ENCODE data around the gene TTLL8. TPM values are rescaled to one million over a fixed set of nuclear protein-coding genes. Genes with fewer than 3 reads are reported as not detected.

The TTLL8 gene
- total RNA-seq, 1 experiment from 2014 or later = not detected

DNA sequence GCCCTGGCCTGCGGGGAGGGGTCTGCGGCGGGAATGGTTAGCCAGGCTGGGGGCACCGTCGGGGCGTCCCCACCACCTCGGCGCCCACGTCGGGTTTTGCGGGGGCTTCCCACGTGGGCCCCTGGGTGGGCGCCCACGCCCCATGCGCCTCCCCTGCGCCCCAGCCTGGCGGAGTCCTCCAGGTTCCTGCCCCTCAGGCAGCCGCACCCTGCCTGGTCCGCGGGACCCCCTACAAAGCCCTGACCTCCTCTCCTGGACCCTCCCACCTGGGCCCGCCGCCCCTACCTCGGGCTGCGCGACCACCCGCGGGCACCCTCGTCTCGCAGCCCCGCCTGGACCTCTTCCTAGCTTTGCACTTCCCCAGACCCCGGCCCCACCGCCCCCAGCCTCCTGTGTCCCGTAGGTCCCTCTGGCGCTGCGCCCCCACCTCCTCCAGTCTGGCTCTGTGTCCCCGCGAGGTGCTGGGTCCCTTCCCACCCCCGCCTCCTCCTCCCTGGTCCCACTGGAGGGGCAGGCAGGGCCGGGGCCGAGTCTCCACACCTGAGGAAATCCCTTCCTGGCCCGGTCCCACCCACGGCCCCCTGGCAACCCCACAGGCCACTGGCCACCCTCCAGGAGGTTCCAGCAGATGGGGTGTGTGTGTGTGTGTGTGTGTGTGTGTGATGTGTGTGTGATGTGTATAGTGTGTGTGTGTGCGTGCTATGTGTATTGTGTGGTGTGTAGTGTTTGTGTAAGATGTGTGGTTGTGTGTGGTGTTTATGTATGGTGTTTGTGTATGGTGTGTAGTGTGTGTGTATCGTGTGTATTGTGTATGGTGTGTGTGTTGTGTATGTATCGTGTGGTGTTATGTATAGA is 85.7 kb downstream of the TTLL8 start:
- ChIA-PET POLR2A (interaction anchor here (1.7 kb wide), 1 partner anchor 10 kb away, joined by 11 read pairs; no protein-coding TSS in a partner anchor), CTCF (interaction anchor here (1.3 kb wide), 1 partner anchor 41 kb away, joined by 5 read pairs; no protein-coding TSS in a partner anchor), RAD21 (ENCODE audit: low non-redundant PET in 1 of 2, low total read pairs in 2 of 2, uncharacterized antibody in 2 of 2, unreplicated experiment in 2 of 2) (no interaction called here)
- intact Hi-C loops (cut with micrococcal nuclease) = no loop called here
- Histone ChIP-seq H3K79me2 (ENCODE audit: insufficient read depth, low read length) (no peaks in the 10 kb centered on the region), H2AFZ (ENCODE audit: low read depth, low read length, poor library complexity, severe bottlenecking) (no peak overlapping the region), H4K20me1 (ENCODE audit: insufficient read depth) (no peaks in the 10 kb centered on the region), H3K9ac (ENCODE audit: low read length) (peak overlapping the region; percentile 85), H3K4me3 (replicated peaks in 1 of 2; ENCODE audit: low read depth in 1 of 2, low read length in 2 of 2) (peak overlapping the region; percentile 61 to 67), H3K4me2 (ENCODE audit: low read length) (peak overlapping the region; percentile 95), H3K27me3 (ENCODE audit: insufficient read depth, low read length) (no peaks in the 10 kb centered on the region), H3K9me3 (ENCODE audit: control insufficient read depth in 1 of 2, insufficient read depth in 1 of 2, low read depth in 1 of 2, low read length in 2 of 2) (no peaks in the 10 kb centered on the region), H3K4me1 (ENCODE audit: control insufficient read depth in 1 of 2, insufficient read depth in 2 of 2, low read length in 2 of 2) (peaks cover 38 to 72% of the 10 kb centered on the region in 2 experiments), H3K36me3 (ENCODE audit: control insufficient read depth in 1 of 2, insufficient read depth in 2 of 2, low read length in 2 of 2) (no peaks in the 10 kb centered on the region), H3K9me2 (ENCODE audit: insufficient read depth) (no peaks in the 10 kb centered on the region), H3K27ac (ENCODE audit: low read depth, low read length) (peak overlapping the region; percentile 100)
- no TSS peak for BruUV-seq (replicated peaks)
- DNase-seq (ENCODE audit: low read depth, low spot score) (no peak), ATAC-seq (no peak)
- TF ChIP-seq TCF7L2 (IDR thresholded peaks at IDR 0.05; ENCODE audit: borderline replicate concordance, extremely low read depth, insufficient read depth, insufficient read length) (no peak), EZH2 (IDR thresholded peaks at IDR 0.05) (no peak), YY1 (IDR thresholded peaks at IDR 0.05; ENCODE audit: extremely low read depth, insufficient replicate concordance, low read depth, low read length) (no peak), SP1 (IDR thresholded peaks at IDR 0.05; ENCODE audit: low read depth) (no peak)
- TF ChIP-seq, protein P1, sequence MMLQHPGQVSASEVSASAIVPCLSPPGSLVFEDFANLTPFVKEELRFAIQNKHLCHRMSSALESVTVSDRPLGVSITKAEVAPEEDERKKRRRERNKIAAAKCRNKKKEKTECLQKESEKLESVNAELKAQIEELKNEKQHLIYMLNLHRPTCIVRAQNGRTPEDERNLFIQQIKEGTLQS (IDR thresholded peaks at IDR 0.05) = no peak

Data from HCT116 (cell line).